Mesendoderm (in vitro differentiated cells): Measurements from ENCODE around the gene NQO1.
A peak's percentile ranks its signal among the peaks of the same experiment; 100 is the strongest.
"Not testable (repeated sequence)": the region's sequence is repeated elsewhere in the genome, so short reads cannot be mapped to it uniquely, and the experiment has no call there.

Experiments
- DNase-seq: peaks from one replicate; pipeline ENCODE4 v3.0.0; 2013
- H2AK5ac ChIP-seq: 2 replicates; pipeline ENCODE4 v1.6.1; 2013; ENCODE audit warnings: low read length, inconsistent platforms
- H2BK120ac ChIP-seq: 2 replicates; pipeline ENCODE4 v1.6.1; 2013; ENCODE audit warnings: low read depth, mild to moderate bottlenecking, low read length, moderate library complexity, mixed read lengths
- H2BK15ac ChIP-seq: replicated peaks from 2 replicates; pipeline ENCODE4 v1.6.1; 2013; ENCODE audit warnings: low read depth, mild to moderate bottlenecking, moderate library complexity
- H2BK5ac ChIP-seq: 2 replicates; pipeline ENCODE4 v1.6.1; 2013; ENCODE audit warnings: low read length, inconsistent platforms
- H3K18ac ChIP-seq: 2 replicates; pipeline ENCODE4 v1.6.1; 2013; ENCODE audit warnings: mild to moderate bottlenecking, low read length, mixed read lengths
- H3K23ac ChIP-seq: one replicate; pipeline ENCODE4 v1.6.1; 2013; ENCODE audit warnings: low read length
- H3K27ac ChIP-seq: 2 replicates; pipeline ENCODE4 v1.5.1; 2013; ENCODE audit warnings: low read depth, mild to moderate bottlenecking, inconsistent platforms, low read length, moderate library complexity
- H3K27me3 ChIP-seq: 2 replicates; pipeline ENCODE4 v1.6.1; 2013; ENCODE audit warnings: low read length, control low read depth, mild to moderate bottlenecking, inconsistent platforms; ENCODE audit not compliant: insufficient read depth, poor library complexity
- H3K36me3 ChIP-seq: 2 replicates; pipeline ENCODE4 v1.6.1; 2013; ENCODE audit warnings: low read length, inconsistent platforms; ENCODE audit not compliant: control insufficient read depth, insufficient read depth
- H3K4ac ChIP-seq: one replicate; pipeline ENCODE4 v1.6.1; 2013; ENCODE audit warnings: low read depth, mild to moderate bottlenecking, low read length, moderate library complexity
- H3K4me1 ChIP-seq: 2 replicates; pipeline ENCODE4 v1.6.1; 2013; ENCODE audit warnings: low read depth, low read length, inconsistent platforms; ENCODE audit not compliant: control insufficient read depth
- H3K4me2 ChIP-seq: 2 replicates; pipeline ENCODE4 v1.6.1; 2013; ENCODE audit warnings: low read length
- H3K4me3 ChIP-seq: 2 replicates; pipeline ENCODE4 v1.5.1; 2013; ENCODE audit warnings: mild to moderate bottlenecking, low read length
- H3K56ac ChIP-seq: one replicate; pipeline ENCODE4 v1.6.1; 2013; ENCODE audit warnings: low read length
- H3K79me1 ChIP-seq: 2 replicates; pipeline ENCODE4 v1.6.1; 2013; ENCODE audit warnings: low read length, inconsistent platforms
- H3K79me2 ChIP-seq: 2 replicates; pipeline ENCODE4 v1.6.1; 2013; ENCODE audit warnings: mild to moderate bottlenecking, low read length; ENCODE audit not compliant: control insufficient read depth, insufficient read depth
- H3K9ac ChIP-seq: 2 replicates; pipeline ENCODE4 v1.6.1; 2013; ENCODE audit warnings: low read length, inconsistent platforms
- H4K5ac ChIP-seq: one replicate; pipeline ENCODE4 v1.6.1; 2013; ENCODE audit warnings: low read length
- H4K8ac ChIP-seq: one replicate; pipeline ENCODE4 v1.6.1; 2013; ENCODE audit warnings: low read depth, mild to moderate bottlenecking, control low read depth, low read length, moderate library complexity
- WGBS: extraction: QIAGEN DNeasy Blood & Tissue Kit; methylation state at CpG from one replicate; pipeline ENCODE4 v1.1.7; 2013; ENCODE audit warnings: low lambda C conversion rate, missing lambda C conversion rate; ENCODE audit not compliant: insufficient coverage; ENCODE audit errors: extremely low coverage; 5-methylcytosine and 5-hydroxymethylcytosine counted together

NQO1 gene

DNA sequence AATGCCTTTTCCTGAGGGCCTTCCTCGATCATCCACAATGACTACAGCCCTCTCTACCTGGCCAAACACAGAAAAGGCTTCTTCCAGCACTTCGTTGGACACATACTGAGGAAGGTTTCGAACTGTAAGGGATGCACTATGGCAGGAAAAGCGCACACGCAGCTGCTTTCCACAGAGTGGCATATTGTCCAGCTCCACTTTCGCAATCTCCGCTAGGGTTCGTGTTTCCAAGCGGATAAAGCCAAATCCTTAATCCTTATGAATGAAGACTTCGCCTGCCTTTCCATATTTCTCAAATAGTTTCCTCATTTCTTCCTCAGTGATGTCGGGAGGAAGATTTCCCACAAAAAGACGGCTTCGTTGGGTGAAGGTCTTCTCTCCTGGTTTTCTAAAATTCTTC, 31.0 kb upstream of the NQO1 start:
- H3K4me2 ChIP-seq, H3K79me1 ChIP-seq, H3K36me3 ChIP-seq, H2BK15ac ChIP-seq, H3K27me3 ChIP-seq, H3K4me3 ChIP-seq, H3K56ac ChIP-seq, H3K23ac ChIP-seq, H4K5ac ChIP-seq, H3K4ac ChIP-seq, H3K18ac ChIP-seq, H2BK5ac ChIP-seq, DNase-seq, H3K27ac ChIP-seq, H3K9ac ChIP-seq, H4K8ac ChIP-seq, H2AK5ac ChIP-seq, H2BK120ac ChIP-seq, H3K4me1 ChIP-seq: not testable (repeated sequence)
- WGBS = no CpG with 5 or more reads among the region's 13 CpGs
- peaks cover 22% of the 10 kb centered on the region for H3K79me2 ChIP-seq

DNA sequence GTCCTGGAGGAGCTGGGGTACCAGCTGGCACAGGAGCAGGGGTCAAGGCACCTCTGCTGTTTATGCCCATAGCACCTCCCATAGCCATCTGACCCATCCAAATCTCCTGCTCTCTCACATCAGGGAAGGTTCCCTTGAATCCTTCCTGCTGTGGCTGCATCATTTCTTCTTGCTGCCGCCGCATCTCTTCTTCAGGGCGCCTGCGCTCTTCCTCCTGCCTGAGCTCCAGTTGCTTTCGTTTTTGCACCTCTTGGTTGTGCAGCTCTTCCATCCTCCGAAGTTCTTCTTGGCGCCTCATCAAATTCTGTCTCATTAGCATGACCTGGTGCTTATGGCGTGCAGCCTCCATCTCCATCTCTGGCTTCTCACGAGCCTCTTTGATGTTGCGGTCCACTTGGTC, 30.3 kb upstream of the NQO1 start:
- no peaks in the 10 kb centered on the region for H3K79me1 ChIP-seq
- no peak overlapping the region for H3K27ac ChIP-seq
- H3K4me2 ChIP-seq = no peak overlapping the region
- peaks cover 26% of the 10 kb centered on the region for H3K79me2 ChIP-seq
- no peak overlapping the region for H2BK120ac ChIP-seq
- no peak overlapping the region for H3K56ac ChIP-seq
- peaks cover 2% of the 10 kb centered on the region for H3K4me1 ChIP-seq
- no peak overlapping the region for H2AK5ac ChIP-seq
- no peak overlapping the region for H4K5ac ChIP-seq
- DNase-seq = no peak
- no peaks in the 10 kb centered on the region for H3K36me3 ChIP-seq
- no peak overlapping the region for H3K4me3 ChIP-seq
- no peaks in the 10 kb centered on the region for H3K27me3 ChIP-seq
- H3K4ac ChIP-seq = no peak overlapping the region
- no peak overlapping the region for H3K18ac ChIP-seq
- no peak overlapping the region for H3K23ac ChIP-seq
- H2BK5ac ChIP-seq = no peak overlapping the region
- WGBS = no CpG with 5 or more reads among the region's 10 CpGs
- no peak overlapping the region for H4K8ac ChIP-seq
- H2BK15ac ChIP-seq = no peak overlapping the region
- H3K9ac ChIP-seq = no peak overlapping the region

DNA sequence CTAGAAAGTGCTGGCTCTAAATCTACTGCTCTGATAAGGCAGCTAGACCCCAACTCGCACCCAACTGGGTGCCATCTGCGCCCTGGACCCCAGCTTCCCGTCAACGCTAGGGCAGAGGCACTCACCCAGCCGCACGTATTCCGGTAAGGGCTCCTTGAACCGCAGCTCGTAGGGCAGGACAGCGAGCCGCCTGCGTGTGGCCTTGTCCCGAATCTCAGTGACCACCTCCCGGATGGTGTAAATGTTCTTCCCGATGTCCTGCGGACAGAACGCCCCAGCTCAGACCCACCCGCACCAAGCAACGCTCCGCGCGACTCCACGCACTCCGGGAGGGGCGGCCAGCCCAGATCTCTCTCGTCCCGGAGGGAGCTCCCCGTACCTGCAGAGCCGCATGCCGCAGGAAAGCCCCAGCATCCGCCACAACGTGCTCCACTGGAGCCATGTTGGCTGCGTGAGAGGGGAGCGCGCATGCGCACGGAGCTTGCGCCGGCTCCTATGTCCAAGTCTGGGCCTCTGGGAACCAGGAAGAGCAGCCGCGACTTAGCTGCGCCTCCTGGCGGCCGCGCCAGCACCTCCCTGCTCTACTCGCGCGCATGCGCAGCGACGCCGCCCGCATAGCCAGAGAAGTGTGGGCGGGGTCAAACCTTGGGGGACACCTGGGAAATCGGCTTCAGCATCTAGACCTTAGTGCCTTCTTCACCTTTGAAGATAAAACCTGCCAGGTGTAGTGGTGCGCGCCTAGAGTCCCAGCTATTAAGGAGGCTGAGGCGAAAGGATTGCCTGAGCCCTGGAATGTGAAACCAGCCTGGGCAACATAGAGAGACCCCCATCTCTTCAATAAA, 28.3 kb upstream of the NQO1 start, which contains the start of gene NOB1:
Gene NOB1 (minus strand): TSS at position 458 of the 842 bp plus-strand sequence. CDS start 16 bp downstream, at position 442.
- no peak within 1 kb of the TSS for H2BK15ac ChIP-seq
- H3K79me2 ChIP-seq = peaks cover 30% of the 10 kb centered on the region
- H3K18ac ChIP-seq = peak within 1 kb of the TSS; percentile 77
- no peak within 1 kb of the TSS for H3K4ac ChIP-seq
- no peak within 1 kb of the TSS for H4K8ac ChIP-seq
- H2AK5ac ChIP-seq = peak within 1 kb of the TSS; percentile 20
- peak within 1 kb of the TSS; percentile 82 for H3K4me2 ChIP-seq
- H3K9ac ChIP-seq = peak within 1 kb of the TSS; percentile 82
- peaks cover 2% of the 10 kb centered on the region for H3K4me1 ChIP-seq
- no peak within 1 kb of the TSS for H2BK120ac ChIP-seq
- peak within 1 kb of the TSS; percentile 29 for H2BK5ac ChIP-seq
- H3K79me1 ChIP-seq = no peaks in the 10 kb centered on the region
- H3K23ac ChIP-seq = no peak within 1 kb of the TSS
- no peaks in the 10 kb centered on the region for H3K27me3 ChIP-seq
- no peak within 1 kb of the TSS for H3K27ac ChIP-seq
- peak within 1 kb of the TSS; percentile 47 for H4K5ac ChIP-seq
- H3K56ac ChIP-seq = peak within 1 kb of the TSS; percentile 92
- peak; percentile 97 for DNase-seq
- H3K36me3 ChIP-seq = peaks cover 3% of the 10 kb centered on the region
- WGBS = no CpG with 5 or more reads among the region's 58 CpGs
- peak within 1 kb of the TSS; percentile 65 for H3K4me3 ChIP-seq

DNA sequence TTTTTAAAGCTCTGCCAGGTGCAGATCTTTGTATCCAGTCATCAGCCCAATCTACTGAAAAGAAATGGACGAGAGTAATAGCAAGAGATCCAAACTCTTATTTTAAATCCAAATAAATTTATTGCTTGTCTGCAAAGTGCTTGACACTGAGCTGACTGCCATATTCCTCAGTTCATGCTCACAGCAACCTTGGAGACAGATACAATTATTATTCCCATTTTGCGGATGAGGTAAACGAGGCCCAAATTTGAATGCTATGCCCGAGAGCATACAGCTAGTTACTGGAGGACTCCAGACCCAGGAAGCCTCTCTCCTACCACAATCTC, 27.7 kb upstream of the NQO1 start:
- Histone ChIP-seq H3K79me1 (no peaks in the 10 kb centered on the region), H2AK5ac (peak overlapping the region; percentile 20), H3K79me2 (peaks cover 30% of the 10 kb centered on the region), H4K5ac (peak overlapping the region; percentile 47), H3K4me1 (peaks cover 2% of the 10 kb centered on the region), H4K8ac (no peak overlapping the region), H3K36me3 (peaks cover 4% of the 10 kb centered on the region), H2BK120ac (no peak overlapping the region), H3K56ac (peak overlapping the region; percentile 92), H3K4ac (no peak overlapping the region), H3K27me3 (no peaks in the 10 kb centered on the region), H3K23ac (no peak overlapping the region), H3K9ac (peak overlapping the region; percentile 82), H3K18ac (no peak overlapping the region), H2BK5ac (no peak overlapping the region), H2BK15ac (no peak overlapping the region), H3K4me3 (peak overlapping the region; percentile 65), H3K27ac (no peak overlapping the region), H3K4me2 (peak overlapping the region; percentile 82)
- DNase-seq = no peak
- WGBS = no CpG with 5 or more reads among the region's 4 CpGs

DNA sequence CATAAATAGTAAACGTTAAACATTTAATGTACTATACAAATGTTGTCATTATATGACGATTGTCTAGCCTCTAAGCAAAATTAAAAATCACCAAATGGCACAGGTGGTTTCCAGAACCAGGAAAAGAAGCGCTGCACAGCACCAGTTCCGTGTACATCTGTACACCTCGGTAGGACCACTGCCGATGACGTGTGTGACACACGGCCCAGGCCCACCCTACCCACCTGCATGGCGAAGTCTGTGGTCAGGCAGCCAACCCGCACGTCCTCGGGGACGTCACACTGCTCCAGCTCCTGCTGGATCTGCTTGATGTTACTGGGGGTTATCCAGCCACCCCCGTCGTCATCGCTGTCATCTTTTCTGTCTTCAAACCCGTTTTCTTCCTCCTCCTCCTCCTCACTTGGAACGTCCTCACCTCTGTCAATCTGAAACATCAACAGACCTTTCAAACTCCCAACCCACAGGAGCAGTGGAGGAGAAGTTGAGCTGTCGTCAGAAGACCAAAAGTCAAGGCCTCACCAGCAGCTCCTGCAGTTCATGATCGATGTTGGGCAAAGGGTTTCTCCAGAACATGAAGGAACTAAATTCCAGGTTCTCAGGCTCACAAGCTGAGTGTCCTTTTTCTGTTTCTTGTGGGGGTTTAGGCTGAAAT, 22.5 kb upstream of the NQO1 start:
- Histone ChIP-seq H3K4me2 (no peak overlapping the region), H3K27me3 (no peaks in the 10 kb centered on the region), H3K4me3 (no peak overlapping the region), H2BK5ac (no peak overlapping the region), H4K5ac (no peak overlapping the region), H4K8ac (no peak overlapping the region), H3K4ac (no peak overlapping the region), H3K9ac (no peak overlapping the region), H3K23ac (no peak overlapping the region), H3K36me3 (peaks cover 21% of the 10 kb centered on the region), H2BK15ac (no peak overlapping the region), H2AK5ac (no peak overlapping the region), H3K79me2 (peaks cover 21% of the 10 kb centered on the region), H3K56ac (no peak overlapping the region), H3K27ac (no peak overlapping the region), H3K4me1 (peaks cover 2% of the 10 kb centered on the region), H2BK120ac (no peak overlapping the region), H3K18ac (no peak overlapping the region), H3K79me1 (peaks cover 6% of the 10 kb centered on the region)
- DNase-seq = no peak
- WGBS = no CpG with 5 or more reads among the region's 20 CpGs
